ENCODE data around the gene MYCBP2. TPM values are rescaled to one million over a fixed set of nuclear protein-coding genes. Genes with fewer than 3 reads are reported as not detected.

The MYCBP2 gene
- polyA plus RNA-seq, 1 of the 3 experiments (the other 2 are of a cell fraction): 18.5 TPM

DNA sequence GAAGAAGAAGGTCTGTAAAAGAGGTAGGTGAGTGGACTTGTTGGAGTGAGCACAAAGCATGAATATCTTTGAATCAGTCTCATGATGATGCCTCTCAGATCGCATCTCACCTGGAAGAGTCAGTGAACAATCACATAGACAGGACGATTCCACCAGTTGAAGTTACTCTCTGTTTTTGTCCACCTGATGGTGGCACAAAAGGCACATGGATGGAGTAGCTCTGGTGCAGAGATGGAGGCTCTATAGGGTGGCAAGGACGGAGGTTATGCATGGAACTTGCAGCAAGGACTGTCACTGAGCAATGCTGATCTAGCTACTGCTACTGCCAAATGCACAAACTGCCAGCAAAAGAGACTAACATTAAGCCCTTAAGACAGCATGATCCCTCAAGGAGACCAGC lies 10.3 kb upstream of the MYCBP2 start:
- peaks cover 0 to 8% of the 10 kb centered on the region in 2 experiments; a peak in 2 of 4 replicates for H3K4me1 ChIP-seq (ENCODE audit: control insufficient read depth in 1 of 2, insufficient read depth in 2 of 2, low read depth in 1 of 2, low read length in 1 of 2)
- H2AFZ ChIP-seq (ENCODE audit: low read depth): no peak overlapping the region
- H3K9me3 ChIP-seq: no peaks in the 10 kb centered on the region
- H3K9ac ChIP-seq: no peak overlapping the region
- POLR2A ChIA-PET: no interaction called here
- H4K20me1 ChIP-seq (ENCODE audit: insufficient read depth): no peaks in the 10 kb centered on the region
- no peaks in the 10 kb centered on the region for H3K36me3 ChIP-seq (replicated peaks in 1 of 2; ENCODE audit: control insufficient read depth in 1 of 2, insufficient read depth in 2 of 2, low read length in 1 of 2)
- no peaks in the 10 kb centered on the region for H3K9me2 ChIP-seq
- no peak overlapping the region for H3K4me3 ChIP-seq (ENCODE audit: low read depth in 2 of 2, low read length in 1 of 2)
- no peaks in the 10 kb centered on the region for H3F3A ChIP-seq (replicated peaks; ENCODE audit: insufficient read depth)
- TF ChIP-seq POLR2AphosphoS5 (IDR thresholded peaks at IDR 0.05; ENCODE audit: low read depth, low read length): no peak
- TF ChIP-seq, protein P1, sequence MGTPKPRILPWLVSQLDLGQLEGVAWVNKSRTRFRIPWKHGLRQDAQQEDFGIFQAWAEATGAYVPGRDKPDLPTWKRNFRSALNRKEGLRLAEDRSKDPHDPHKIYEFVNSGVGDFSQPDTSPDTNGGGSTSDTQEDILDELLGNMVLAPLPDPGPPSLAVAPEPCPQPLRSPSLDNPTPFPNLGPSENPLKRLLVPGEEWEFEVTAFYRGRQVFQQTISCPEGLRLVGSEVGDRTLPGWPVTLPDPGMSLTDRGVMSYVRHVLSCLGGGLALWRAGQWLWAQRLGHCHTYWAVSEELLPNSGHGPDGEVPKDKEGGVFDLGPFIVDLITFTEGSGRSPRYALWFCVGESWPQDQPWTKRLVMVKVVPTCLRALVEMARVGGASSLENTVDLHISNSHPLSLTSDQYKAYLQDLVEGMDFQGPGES (IDR thresholded peaks at IDR 0.05; ENCODE audit: low read depth, low read length): no peak
- no peak for TF ChIP-seq CHD2 (IDR thresholded peaks at IDR 0.05; ENCODE audit: low read length, partially characterized antibody)
- DNase-seq: no peak
- no peak overlapping the region for H3K4me2 ChIP-seq
- no peaks in the 10 kb centered on the region for H3K79me2 ChIP-seq (ENCODE audit: insufficient read depth)
- CTCF ChIA-PET: interaction anchor here (1.0 to 2.8 kb wide), 2 partner anchors 11 to 141 kb away, joined by 6 to 10 read pairs; partner anchors contain the start of gene MYCBP2
- H3K27ac ChIP-seq (ENCODE audit: low read depth in 2 of 2, low read length in 1 of 2): no peak overlapping the region
- WGBS (ENCODE audit: low lambda C conversion rate): 52% methylated on average over 3 of the region's 3 CpGs
- 0 out of 2 replicates have a peak, but pooled peaks cover 8% of the 10 kb centered on the region for H3K27me3 ChIP-seq (ENCODE audit: insufficient read depth)

DNA sequence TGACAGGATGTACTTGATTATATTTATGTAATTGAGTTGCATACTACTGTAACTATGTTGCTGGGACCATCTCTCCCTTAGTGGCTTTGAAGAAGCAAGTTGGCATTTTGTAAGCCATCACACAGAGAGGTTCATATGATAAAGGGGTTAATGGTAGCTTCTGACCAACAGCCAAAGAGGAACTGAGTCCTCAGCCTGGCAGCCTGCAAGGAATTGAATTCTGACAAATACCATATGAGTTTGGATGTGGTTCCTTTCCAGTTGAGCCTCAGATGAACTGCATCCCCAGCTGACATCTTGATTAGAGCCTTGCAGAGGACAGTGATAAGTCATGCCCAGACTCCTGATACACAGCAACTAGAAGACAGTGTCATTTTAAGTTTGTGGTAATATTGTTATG lies 8.6 kb upstream of the MYCBP2 start:
- 0 out of 2 replicates have a peak, but pooled peaks cover 8% of the 10 kb centered on the region for H3K27me3 ChIP-seq (ENCODE audit: insufficient read depth)
- H3K79me2 ChIP-seq (ENCODE audit: insufficient read depth): no peaks in the 10 kb centered on the region
- H3K36me3 ChIP-seq (replicated peaks in 1 of 2; ENCODE audit: control insufficient read depth in 1 of 2, insufficient read depth in 2 of 2, low read length in 1 of 2): no peaks in the 10 kb centered on the region
- TF ChIP-seq EZH2phosphoT487 (IDR thresholded peaks at IDR 0.05; ENCODE audit: borderline replicate concordance, low read depth): no peak
- no peak for TF ChIP-seq JUND (IDR thresholded peaks at IDR 0.05)
- TF ChIP-seq, protein P2, sequence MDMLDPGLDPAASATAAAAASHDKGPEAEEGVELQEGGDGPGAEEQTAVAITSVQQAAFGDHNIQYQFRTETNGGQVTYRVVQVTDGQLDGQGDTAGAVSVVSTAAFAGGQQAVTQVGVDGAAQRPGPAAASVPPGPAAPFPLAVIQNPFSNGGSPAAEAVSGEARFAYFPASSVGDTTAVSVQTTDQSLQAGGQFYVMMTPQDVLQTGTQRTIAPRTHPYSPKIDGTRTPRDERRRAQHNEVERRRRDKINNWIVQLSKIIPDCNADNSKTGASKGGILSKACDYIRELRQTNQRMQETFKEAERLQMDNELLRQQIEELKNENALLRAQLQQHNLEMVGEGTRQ (IDR thresholded peaks at IDR 0.05; ENCODE audit: borderline replicate concordance, low read depth, low read length): no peak
- no peak for TF ChIP-seq MXI1 (IDR thresholded peaks at IDR 0.05; ENCODE audit: low read depth, low read length)
- TF ChIP-seq, protein P3, sequence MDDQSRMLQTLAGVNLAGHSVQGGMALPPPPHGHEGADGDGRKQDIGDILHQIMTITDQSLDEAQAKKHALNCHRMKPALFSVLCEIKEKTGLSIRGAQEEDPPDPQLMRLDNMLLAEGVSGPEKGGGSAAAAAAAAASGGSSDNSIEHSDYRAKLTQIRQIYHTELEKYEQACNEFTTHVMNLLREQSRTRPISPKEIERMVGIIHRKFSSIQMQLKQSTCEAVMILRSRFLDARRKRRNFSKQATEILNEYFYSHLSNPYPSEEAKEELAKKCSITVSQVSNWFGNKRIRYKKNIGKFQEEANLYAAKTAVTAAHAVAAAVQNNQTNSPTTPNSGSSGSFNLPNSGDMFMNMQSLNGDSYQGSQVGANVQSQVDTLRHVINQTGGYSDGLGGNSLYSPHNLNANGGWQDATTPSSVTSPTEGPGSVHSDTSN (IDR thresholded peaks at IDR 0.05): no peak
- no peak for TF ChIP-seq RAD21 (IDR thresholded peaks at IDR 0.05; ENCODE audit: low read length)
- H3K9me2 ChIP-seq: no peaks in the 10 kb centered on the region
- H4K20me1 ChIP-seq (ENCODE audit: insufficient read depth): no peaks in the 10 kb centered on the region
- H3K4me2 ChIP-seq: no peak overlapping the region
- CTCF ChIA-PET: interaction anchor here (2.8 kb wide), 1 partner anchor 143 kb away, joined by 10 read pairs; no protein-coding TSS in a partner anchor
- no peak overlapping the region for H2AFZ ChIP-seq (ENCODE audit: low read depth)
- H3K27ac ChIP-seq (ENCODE audit: low read depth in 2 of 2, low read length in 1 of 2): no peak overlapping the region
- POLR2A ChIA-PET: no interaction called here
- H3F3A ChIP-seq (replicated peaks; ENCODE audit: insufficient read depth): no peaks in the 10 kb centered on the region
- H3K4me1 ChIP-seq (ENCODE audit: control insufficient read depth in 1 of 2, insufficient read depth in 2 of 2, low read depth in 1 of 2, low read length in 1 of 2): peaks cover 0 to 8% of the 10 kb centered on the region in 2 experiments; a peak in 3 of 4 replicates
- no peak overlapping the region for H3K4me3 ChIP-seq (ENCODE audit: low read depth in 2 of 2, low read length in 1 of 2)
- DNase-seq: no peak
- no peaks in the 10 kb centered on the region for H3K9me3 ChIP-seq
- no peak overlapping the region for H3K9ac ChIP-seq
